ENCODE data around the gene BCLAF1. TPM values are rescaled to one million over a fixed set of nuclear protein-coding genes. Genes with fewer than 3 reads are reported as not detected.

Gene BCLAF1
- total and polyA plus RNA-seq, 2 donors (not counting 3 experiments of a cell fraction or from before 2014, with no cell fraction given), result 23.4 to 151 TPM

GRCh38 chr6:136251394-136251793, 38.3 kb downstream of the BCLAF1 start:
- H2AFZ ChIP-seq (ENCODE audit: low read depth, low read length), result no peak overlapping the region
- H3K4me1 ChIP-seq (ENCODE audit: control insufficient read depth, extremely low read depth, insufficient read depth, low read length), result peaks cover 12% of the 10 kb centered on the region
- intact Hi-C loops (cut with micrococcal nuclease), result no loop called here
- no peaks in the 10 kb centered on the region for H4K20me1 ChIP-seq (replicated peaks; ENCODE audit: control insufficient read depth, extremely low read depth, insufficient read depth, low read length)
- dilution Hi-C loops (cut with MboI; ENCODE audit: extremely low pct_ligation_motif_present, low sequenced_read_pairs), result no loop called here
- no peaks in the 10 kb centered on the region for H3K9me3 ChIP-seq (replicated peaks; ENCODE audit: control insufficient read depth, insufficient read depth, low read length)
- TF ChIP-seq EZH2 (IDR thresholded peaks at IDR 0.05; ENCODE audit: borderline replicate concordance, low read depth, low read length, severe bottlenecking) (no peak), POLR2A (IDR thresholded peaks at IDR 0.05; ENCODE audit: low read depth, low read length) (peak; percentile 44), CTCF (IDR thresholded peaks at IDR 0.05; ENCODE audit: extremely low read depth in 1 of 2, insufficient read depth in 1 of 2, low read depth in 1 of 2, low read length in 2 of 2) (no peak)
- peak overlapping the region; percentile 92 for H3K4me2 ChIP-seq (ENCODE audit: insufficient read depth, low read length)
- no peaks in the 10 kb centered on the region for H3K36me3 ChIP-seq (ENCODE audit: control insufficient read depth in 2 of 2, extremely low read depth in 1 of 2, insufficient read depth in 2 of 2, low read length in 2 of 2)
- no peak for FAIRE-seq
- H3K27me3 ChIP-seq (ENCODE audit: control insufficient read depth in 2 of 2, insufficient read depth in 2 of 2, low read length in 2 of 2), result no peaks in the 10 kb centered on the region
- no peak overlapping the region for H3K27ac ChIP-seq (ENCODE audit: insufficient read depth, low read depth, low read length)
- H3K9me1 ChIP-seq (replicated peaks; ENCODE audit: control insufficient read depth, extremely low read depth, insufficient read depth, low read length), result no peaks in the 10 kb centered on the region
- ChIA-PET CTCF (interaction anchor here (1.1 to 4.1 kb wide), 3 partner anchors 9 to 219 kb away, joined by 3 to 20 read pairs (median 12); no protein-coding TSS in a partner anchor), POLR2A (interaction anchor here (1.3 to 1.4 kb wide), 2 partner anchors 9 to 38 kb away, joined by 3 to 6 read pairs; partner anchors contain the start of gene BCLAF1)
- peaks cover 10% of the 10 kb centered on the region for H3K79me2 ChIP-seq (ENCODE audit: control insufficient read depth, insufficient read depth, low read length)
- peak; percentile 30 for DNase-seq (ENCODE audit: low read depth, low spot score)
- H3K9ac ChIP-seq (replicated peaks; ENCODE audit: extremely low read depth, insufficient read depth, low read length), result no peak overlapping the region
- BruUV-seq (replicated peaks), result no TSS peak
- H3K4me3 ChIP-seq (replicated peaks in 1 of 3; ENCODE audit: insufficient read depth in 1 of 3, low read depth in 1 of 3, low read length in 3 of 3), result peak overlapping the region in 1 of 3 experiments; percentile 85

- Histone ChIP-seq H3K4me2 (ENCODE audit: insufficient read depth, low read length) (peak overlapping the region; percentile 92), H4K20me1 (replicated peaks; ENCODE audit: control insufficient read depth, extremely low read depth, insufficient read depth, low read length) (no peaks in the 10 kb centered on the region), H3K9me3 (replicated peaks; ENCODE audit: control insufficient read depth, insufficient read depth, low read length) (no peaks in the 10 kb centered on the region), H3K4me1 (ENCODE audit: control insufficient read depth, extremely low read depth, insufficient read depth, low read length) (peaks cover 12% of the 10 kb centered on the region), H3K4me3 (replicated peaks in 1 of 3; ENCODE audit: insufficient read depth in 1 of 3, low read depth in 1 of 3, low read length in 3 of 3) (peak overlapping the region; percentile 49 to 97 (median 85)), H3K27ac (ENCODE audit: insufficient read depth, low read depth, low read length) (no peak overlapping the region), H3K27me3 (ENCODE audit: control insufficient read depth in 2 of 2, insufficient read depth in 2 of 2, low read length in 2 of 2) (no peaks in the 10 kb centered on the region), H2AFZ (ENCODE audit: low read depth, low read length) (peak overlapping the region; percentile 51), H3K9ac (replicated peaks; ENCODE audit: extremely low read depth, insufficient read depth, low read length) (peak overlapping the region; percentile 59), H3K79me2 (ENCODE audit: control insufficient read depth, insufficient read depth, low read length) (peaks cover 10% of the 10 kb centered on the region), H3K9me1 (replicated peaks; ENCODE audit: control insufficient read depth, extremely low read depth, insufficient read depth, low read length) (no peaks in the 10 kb centered on the region), H3K36me3 (ENCODE audit: control insufficient read depth in 2 of 2, extremely low read depth in 1 of 2, insufficient read depth in 2 of 2, low read length in 2 of 2) (no peaks in the 10 kb centered on the region)
- dilution Hi-C loops (cut with MboI; ENCODE audit: extremely low pct_ligation_motif_present, low sequenced_read_pairs) (no loop called here), intact Hi-C loops (cut with micrococcal nuclease) (loop anchor here (1.0 kb wide), 2 partner anchors 39 to 753 kb away; partner anchors contain the start of genes AHI1 and BCLAF1)
- no peak for DNase-seq (ENCODE audit: low read depth, low spot score)
- CTCF ChIA-PET, result interaction anchor here (0.9 to 4.1 kb wide), 7 partner anchors 10 to 715 kb away, joined by 3 to 20 read pairs (median 5); partner anchors contain the start of gene BCLAF1
- TF ChIP-seq EZH2 (IDR thresholded peaks at IDR 0.05; ENCODE audit: borderline replicate concordance, low read depth, low read length, severe bottlenecking), result no peak
- TF ChIP-seq POLR2AphosphoS5 (IDR thresholded peaks at IDR 0.05; ENCODE audit: insufficient read depth, low read depth, low read length), result no peak
- no peak for TF ChIP-seq JUN (IDR thresholded peaks at IDR 0.05; ENCODE audit: borderline replicate concordance, insufficient read depth, insufficient read length, low read depth)
- no peak for FAIRE-seq
- BruUV-seq (replicated peaks), result TSS peak; percentile 49
- POLR2A ChIA-PET, result interaction anchor here (1.3 to 1.4 kb wide), 2 partner anchors 9 to 39 kb away, joined by 3 to 6 read pairs; partner anchors contain the start of gene BCLAF1
These were observed 39.0 kb downstream of the BCLAF1 start for GRCh38 chr6:136250686-136251008.

Measured in endothelial cell of umbilical vein (primary cell).